Glomerular visceral epithelial cell (primary cell): ENCODE measurements around the gene KCTD1.

Source experiments
- DNase-seq: peaks from one replicate; pipeline ENCODE4 v3.0.0-alpha.2; 2016; ENCODE audit errors: extremely low spot score

KCTD1 gene

GRCh38 chr18:26524002-26524401 lies 24.4 kb downstream of the KCTD1 start:
- DNase-seq: no peak

GRCh38 chr18:26521617-26522016 lies 26.7 kb downstream of the KCTD1 start:
- DNase-seq: no peak

DNA sequence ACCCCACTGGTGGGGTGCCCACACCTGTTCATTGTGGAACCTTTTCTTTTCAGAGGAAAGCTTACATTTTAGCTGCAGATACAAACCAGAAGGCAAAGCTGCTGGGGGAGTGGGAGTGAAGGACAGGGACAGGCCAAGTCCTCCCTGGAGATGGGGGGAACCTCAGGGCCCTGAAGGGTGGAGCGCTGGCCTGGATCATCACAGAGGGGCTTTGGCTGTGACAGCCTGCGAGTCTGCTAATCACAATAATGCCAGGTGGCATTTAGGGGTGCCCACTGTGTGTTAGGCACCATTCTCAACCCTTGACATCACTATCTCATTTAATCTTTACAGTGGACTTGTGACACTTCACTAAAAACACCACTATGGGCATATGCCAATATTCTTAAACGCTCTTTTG lies 27.4 kb downstream of the KCTD1 start:
- no peak for DNase-seq

GRCh38 chr18:26519114-26519513 lies 29.2 kb downstream of the KCTD1 start:
- no peak for DNase-seq

- DNase-seq: no peak
These were observed 31.4 kb downstream of the KCTD1 start for GRCh38 chr18:26516964-26517363.

DNA sequence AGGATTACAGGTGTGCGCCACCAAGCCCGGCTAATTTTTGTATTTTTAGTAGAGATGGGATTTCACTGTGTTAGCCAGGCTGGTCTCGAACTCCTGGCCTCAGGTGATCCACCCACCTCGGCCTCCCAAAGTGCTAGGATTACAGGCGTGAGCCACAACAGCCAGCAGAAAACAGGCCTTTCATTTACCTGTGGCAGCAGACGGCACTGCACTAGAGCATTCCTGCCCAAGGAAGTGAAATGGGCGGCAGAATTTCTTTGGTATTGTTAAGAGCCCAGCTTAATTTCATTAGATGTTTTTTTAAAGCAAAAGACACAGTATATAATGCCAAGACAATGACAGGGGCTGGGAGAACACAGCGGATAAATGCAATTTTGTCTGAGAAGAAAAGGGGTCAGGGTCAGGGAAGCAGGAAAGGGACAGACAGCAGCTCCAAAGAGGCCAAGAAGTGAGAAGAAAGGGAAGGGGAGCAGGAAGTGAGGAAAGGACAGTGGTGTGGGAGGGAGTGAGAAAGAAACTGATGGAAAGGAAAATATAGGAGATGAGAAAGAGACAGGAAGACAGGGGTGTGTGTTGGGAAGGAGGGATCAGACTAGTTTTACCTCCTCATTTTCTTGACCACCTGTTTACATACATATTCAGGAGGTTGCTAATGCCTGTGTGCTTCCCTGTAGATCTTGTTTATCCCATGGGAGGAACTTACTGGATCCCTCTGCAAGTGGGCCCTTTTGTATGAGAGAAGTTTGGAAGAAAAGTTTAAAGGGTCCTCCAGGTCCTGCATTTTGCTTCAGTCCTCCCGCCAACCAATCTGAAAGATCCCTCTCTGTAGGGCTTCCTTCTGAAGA lies 32.5 kb downstream of the KCTD1 start:
- no peak for DNase-seq

GRCh38 chr18:26511339-26512071 lies 36.8 kb downstream of the KCTD1 start:
- peak; percentile 56 for DNase-seq

- no peak for DNase-seq
These were observed 38.0 kb downstream of the KCTD1 start for GRCh38 chr18:26510337-26510736.

GRCh38 chr18:26506012-26506411 lies 42.3 kb downstream of the KCTD1 start:
- DNase-seq: no peak

GRCh38 chr18:26504831-26505230 lies 43.5 kb downstream of the KCTD1 start:
- no peak for DNase-seq

GRCh38 chr18:26503382-26503781 lies 45.0 kb downstream of the KCTD1 start:
- peak; percentile 41 for DNase-seq

- DNase-seq: no peak
These were observed 45.5 kb downstream of the KCTD1 start for GRCh38 chr18:26502823-26503222.

GRCh38 chr18:26497866-26498265 lies 50.5 kb downstream of the KCTD1 start:
- DNase-seq: no peak

DNA sequence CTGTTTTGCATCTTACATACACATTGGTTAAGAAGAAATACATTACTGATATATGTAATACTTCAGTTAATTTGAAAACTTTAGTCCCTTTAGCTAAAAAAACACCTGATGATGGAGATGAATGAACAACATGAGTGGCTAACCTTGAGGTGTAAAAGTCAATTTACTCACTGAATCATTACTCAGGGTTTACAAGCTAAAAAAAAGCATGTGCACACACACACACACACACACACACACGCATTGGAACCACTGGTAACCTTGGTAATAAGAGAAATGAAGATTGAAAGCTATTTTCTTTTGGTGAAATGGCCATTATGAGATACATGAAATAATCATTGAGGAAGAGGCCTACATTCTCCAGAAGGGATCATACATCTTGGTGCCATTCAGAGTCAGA lies 51.8 kb downstream of the KCTD1 start:
- DNase-seq: no peak

DNA sequence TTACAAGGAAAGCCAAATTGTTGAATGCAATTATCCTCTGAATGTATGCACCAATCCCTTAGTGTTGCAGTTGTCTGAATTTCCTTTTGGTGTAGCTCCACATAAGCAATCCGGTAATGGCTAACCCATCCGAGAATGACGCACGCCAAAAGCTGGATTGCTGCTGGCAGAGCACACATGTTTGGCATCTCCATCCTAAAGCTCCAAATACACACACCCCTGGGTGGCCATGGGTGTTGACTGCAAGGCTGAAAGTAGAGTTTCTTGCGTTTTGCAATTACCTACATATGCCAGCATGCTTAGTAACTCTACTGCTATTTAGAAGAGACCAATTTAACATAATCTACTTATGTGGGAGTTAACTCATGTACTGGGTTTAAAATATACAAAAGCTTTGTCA lies 53.1 kb downstream of the KCTD1 start:
- DNase-seq: no peak

GRCh38 chr18:26493021-26493420 lies 55.3 kb downstream of the KCTD1 start:
- DNase-seq: no peak

- DNase-seq: no peak
These were observed 57.0 kb downstream of the KCTD1 start for GRCh38 chr18:26491194-26491816.

DNA sequence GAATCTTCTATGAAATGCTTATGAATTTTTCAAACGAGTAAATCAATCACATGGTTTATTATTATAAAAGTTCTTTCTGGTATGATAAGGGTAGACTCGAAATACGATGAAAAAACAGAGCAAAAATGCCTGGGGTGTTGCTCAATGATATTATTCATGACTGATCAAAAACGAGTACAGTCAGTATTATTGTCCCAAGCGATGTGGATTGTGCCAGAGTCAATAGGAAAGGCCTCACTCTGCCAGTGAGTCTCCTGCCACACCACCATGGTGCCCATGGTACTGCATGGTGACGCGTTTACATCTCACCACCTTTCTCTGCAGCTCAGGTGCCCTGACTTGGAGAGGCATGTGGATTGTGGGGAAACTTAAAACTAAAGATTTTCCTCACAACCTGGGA lies 58.5 kb downstream of the KCTD1 start:
- no peak for DNase-seq

GRCh38 chr18:26489191-26489590 lies 59.2 kb downstream of the KCTD1 start:
- no peak for DNase-seq

DNA sequence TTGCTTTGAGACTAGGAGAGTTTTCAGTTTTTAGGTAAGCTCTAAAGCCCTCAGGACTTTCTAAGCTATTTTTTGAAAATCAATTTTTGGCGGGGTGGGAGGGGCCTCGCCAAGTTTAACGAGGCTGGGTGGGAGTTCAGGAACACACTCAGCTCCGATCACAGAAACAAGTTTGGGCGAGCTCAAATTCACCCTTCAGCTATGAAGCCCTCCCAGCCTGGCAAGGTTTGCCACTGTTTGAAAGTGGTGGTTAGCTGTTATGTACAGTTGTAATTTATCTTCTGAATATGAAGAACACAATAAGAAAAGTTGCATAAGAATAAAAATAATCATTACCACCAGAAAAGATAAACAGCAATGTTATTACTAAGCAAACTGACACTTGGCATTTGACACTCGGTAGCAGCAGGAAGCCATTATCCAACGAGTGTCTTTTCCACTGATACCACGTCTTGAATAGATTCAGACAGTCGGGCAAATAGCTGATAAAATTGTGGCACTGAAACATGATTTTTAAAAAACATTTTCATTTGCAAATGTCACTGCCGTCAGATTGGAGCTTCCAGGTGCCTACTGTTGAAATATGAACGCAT lies 59.8 kb downstream of the KCTD1 start:
- no peak for DNase-seq

DNA sequence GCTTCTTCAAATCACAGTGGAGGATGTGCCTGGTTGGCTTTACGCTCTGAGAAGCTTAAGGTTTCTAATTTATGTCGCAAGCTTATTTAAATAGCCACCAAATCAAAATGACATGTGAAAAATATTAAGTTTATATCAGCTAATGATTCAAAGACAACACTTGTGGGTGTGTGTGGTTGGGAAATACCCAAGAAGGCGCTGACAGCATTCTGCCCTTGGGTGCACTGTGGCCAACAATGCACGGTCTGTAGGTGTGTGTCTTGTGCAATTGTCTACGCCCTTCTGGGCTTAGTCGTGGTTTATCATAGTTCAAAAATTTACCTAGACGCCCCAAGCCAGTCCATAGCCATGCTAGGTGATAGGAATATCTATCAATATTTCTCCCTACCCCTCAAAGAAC lies 60.9 kb downstream of the KCTD1 start:
- peak; percentile 61 for DNase-seq

GRCh38 chr18:26483633-26484032 lies 64.7 kb downstream of the KCTD1 start:
- DNase-seq: no peak
